Mesodermal cell (in vitro differentiated cells): Measurements from ENCODE around the gene MCF2L2.

Source experiments
- H3K27ac ChIP-seq: 2 replicates; pipeline ENCODE4 v1.7.0; 2013; ENCODE audit warnings: mild to moderate bottlenecking, low read depth, low read length, moderate library complexity; ENCODE audit not compliant: severe bottlenecking
- H3K36me3 ChIP-seq: 2 replicates; pipeline ENCODE4 v1.7.1; 2013; ENCODE audit warnings: mild to moderate bottlenecking, low read length, moderate library complexity; ENCODE audit not compliant: control insufficient read depth, insufficient read depth
- H3K4me1 ChIP-seq: one replicate; pipeline ENCODE4 v1.7.1; 2013; ENCODE audit warnings: mild to moderate bottlenecking, low read length; ENCODE audit not compliant: insufficient read depth, control insufficient read depth, poor library complexity, severe bottlenecking
- H3K4me3 ChIP-seq: 2 replicates; pipeline ENCODE4 v1.7.0; 2013; ENCODE audit warnings: low read length, control low read depth, mild to moderate bottlenecking; ENCODE audit not compliant: insufficient read depth, poor library complexity, severe bottlenecking; ENCODE audit errors: extremely low read depth
- H3K9me3 ChIP-seq: 2 replicates; pipeline ENCODE4 v1.7.1; 2013; ENCODE audit warnings: mild to moderate bottlenecking, low read length, moderate library complexity; ENCODE audit not compliant: control insufficient read depth
- WGBS, 2 experiments: methylation state at CpG; one replicate each; pipeline ENCODE4 v1.1.5; 2013; ENCODE audit warnings: missing lambda C conversion rate in 2 of 2; ENCODE audit not compliant: insufficient coverage in 2 of 2; 5-methylcytosine and 5-hydroxymethylcytosine counted together

The MCF2L2 gene

DNA sequence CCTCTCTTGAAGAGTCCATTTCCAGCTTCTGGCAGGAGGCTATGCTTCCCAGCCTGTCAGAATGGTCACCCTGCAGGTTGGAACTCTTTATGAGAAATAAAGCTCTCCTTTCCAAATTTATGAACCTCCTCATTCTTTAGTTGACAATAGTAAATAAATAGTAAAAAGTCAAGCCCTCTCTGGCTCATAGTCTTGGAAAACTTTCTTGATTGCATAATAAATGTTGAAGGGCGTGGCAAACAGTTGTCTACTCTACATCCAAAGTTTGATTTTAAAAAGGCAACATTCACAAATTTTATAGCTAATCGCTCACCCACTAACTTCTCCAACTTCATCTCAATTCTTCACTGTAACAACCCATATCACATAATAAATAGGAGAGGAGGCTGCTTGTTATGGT, 58.8 kb downstream of the MCF2L2 start:
- Histone ChIP-seq H3K4me1 (no peaks in the 10 kb centered on the region), H3K9me3 (no peaks in the 10 kb centered on the region), H3K36me3 (no peaks in the 10 kb centered on the region), H3K27ac (no peak overlapping the region), H3K4me3 (no peak overlapping the region)
- WGBS, 2 experiments: no CpG with 5 or more reads among the region's 2 CpGs

GRCh38 chr3:183369117-183369516, 59.3 kb downstream of the MCF2L2 start:
- Histone ChIP-seq H3K4me3 (no peak overlapping the region), H3K4me1 (no peaks in the 10 kb centered on the region), H3K27ac (no peak overlapping the region), H3K36me3 (no peaks in the 10 kb centered on the region), H3K9me3 (no peaks in the 10 kb centered on the region)
- 80 to 90% methylated on average over 1 to 4 of the region's 4 CpGs for WGBS, 2 experiments

DNA sequence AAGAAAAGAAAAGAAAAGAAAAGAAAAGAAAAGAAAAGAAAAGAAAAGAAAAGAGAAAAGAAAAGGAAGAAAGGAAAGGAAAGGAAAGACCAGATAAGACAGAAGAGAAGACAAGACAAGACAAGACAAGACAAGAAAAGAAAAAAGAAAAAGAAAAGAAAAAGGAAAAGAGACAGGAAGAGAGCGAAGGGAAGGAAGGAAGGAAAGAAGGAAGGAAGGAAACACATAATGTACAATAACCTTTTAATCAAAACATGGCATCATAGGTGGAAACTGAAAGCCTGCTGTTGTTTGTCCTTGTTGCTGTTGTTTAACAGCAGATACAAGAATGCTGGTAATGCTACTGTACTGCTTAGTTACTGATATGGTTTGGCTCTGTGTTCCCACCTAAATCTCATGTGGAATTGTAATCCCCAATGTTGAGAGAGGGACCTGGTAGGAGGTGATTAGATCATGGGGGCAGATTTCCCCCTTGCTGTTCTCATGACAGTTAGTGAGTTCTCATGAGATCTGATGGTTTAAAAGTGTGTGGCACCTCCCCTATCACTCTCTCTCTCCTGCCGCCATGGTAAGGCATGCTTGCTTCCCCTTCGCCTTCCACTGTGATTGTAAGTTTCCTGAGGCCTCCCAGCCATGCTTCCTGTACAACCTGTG, 67.3 kb downstream of the MCF2L2 start:
- Histone ChIP-seq H3K4me3 (no peak overlapping the region), H3K27ac (no peak overlapping the region), H3K4me1 (no peaks in the 10 kb centered on the region), H3K36me3 (peaks cover 3% of the 10 kb centered on the region), H3K9me3 (no peaks in the 10 kb centered on the region)
- WGBS, 2 experiments: 89% methylated on average over 3 of the region's 3 CpGs; no CpG with 5 or more reads in 1 of the 2 experiments

- Histone ChIP-seq H3K4me1 (no peaks in the 10 kb centered on the region), H3K36me3 (peaks cover 3% of the 10 kb centered on the region), H3K4me3 (no peak overlapping the region), H3K9me3 (no peaks in the 10 kb centered on the region), H3K27ac (no peak overlapping the region)
- WGBS, 2 experiments: 89 to 94% methylated on average over 2 of the region's 2 CpGs
Measured at GRCh38 chr3:183359036-183359435, 69.4 kb downstream of the MCF2L2 start.

DNA sequence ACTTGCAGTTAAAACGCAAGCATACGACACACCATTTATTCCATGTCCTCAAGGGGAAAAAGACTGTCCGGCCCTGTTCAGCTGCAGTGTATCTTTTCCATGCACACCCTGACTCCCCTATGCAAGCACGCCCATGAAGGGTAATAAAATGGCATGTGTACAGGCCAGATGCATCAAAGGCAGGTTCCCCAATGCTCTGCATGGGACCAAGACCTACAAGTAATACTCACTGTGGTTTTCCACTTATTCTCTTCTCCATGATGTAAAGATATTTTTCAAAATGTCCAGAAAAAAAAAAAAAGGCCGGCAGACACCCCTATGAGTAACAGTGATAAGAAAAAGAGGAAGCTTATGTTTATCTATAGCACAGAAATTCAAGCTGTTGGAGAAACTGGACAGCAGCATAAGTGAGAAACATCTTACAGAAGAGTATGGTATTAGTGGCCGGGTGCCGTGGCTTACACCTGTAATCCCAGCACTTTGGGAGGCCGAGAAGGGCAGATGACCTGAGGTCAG, 70.8 kb downstream of the MCF2L2 start:
- no peak overlapping the region for H3K27ac ChIP-seq
- H3K4me1 ChIP-seq: no peaks in the 10 kb centered on the region
- H3K36me3 ChIP-seq: peaks cover 3% of the 10 kb centered on the region
- H3K9me3 ChIP-seq: no peaks in the 10 kb centered on the region
- H3K4me3 ChIP-seq: no peak overlapping the region
- WGBS, 2 experiments: 92 to 96% methylated on average over 3 to 5 of the region's 8 CpGs

DNA sequence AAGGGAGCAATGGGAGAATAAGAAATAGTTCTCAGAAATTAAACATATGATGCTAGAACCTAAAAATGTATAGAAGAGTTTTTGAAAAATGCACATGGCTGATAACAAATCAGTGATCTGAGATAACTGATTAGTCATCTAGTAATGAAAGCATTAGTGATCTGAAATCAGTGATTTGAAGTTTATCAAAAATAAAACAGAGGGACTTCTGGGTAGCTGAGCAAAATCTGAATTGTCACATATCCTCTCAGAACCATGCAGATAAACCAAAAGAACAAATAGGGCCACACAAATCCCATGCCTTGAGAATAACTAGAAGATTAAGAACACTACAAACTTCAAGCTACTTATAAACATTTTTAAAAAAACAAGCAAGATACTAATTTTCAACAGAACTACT, 71.5 kb downstream of the MCF2L2 start:
- no peak overlapping the region for H3K27ac ChIP-seq
- no peaks in the 10 kb centered on the region for H3K9me3 ChIP-seq
- no peak overlapping the region for H3K4me3 ChIP-seq
- H3K36me3 ChIP-seq: peaks cover 3% of the 10 kb centered on the region
- no peaks in the 10 kb centered on the region for H3K4me1 ChIP-seq

DNA sequence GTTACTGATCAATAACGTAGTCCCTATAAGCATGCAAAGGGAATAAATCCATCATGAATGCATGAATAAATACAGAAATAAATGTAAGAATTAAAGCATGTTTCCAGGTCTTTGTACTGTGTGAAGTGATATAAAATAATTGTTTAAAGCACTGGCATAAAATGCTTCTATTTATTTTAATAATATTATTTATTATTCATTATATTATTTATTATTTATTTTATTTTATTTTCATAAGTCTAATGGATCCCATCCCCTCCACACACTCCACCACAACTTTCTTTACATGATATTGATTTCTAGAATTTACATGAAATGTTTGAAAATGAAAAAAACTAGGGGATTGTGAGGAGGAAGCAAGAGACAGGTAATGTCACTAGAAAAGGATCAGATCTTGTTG, 73.5 kb downstream of the MCF2L2 start:
- H3K4me1 ChIP-seq: no peaks in the 10 kb centered on the region
- H3K9me3 ChIP-seq: no peaks in the 10 kb centered on the region
- H3K36me3 ChIP-seq: peaks cover 3% of the 10 kb centered on the region

DNA sequence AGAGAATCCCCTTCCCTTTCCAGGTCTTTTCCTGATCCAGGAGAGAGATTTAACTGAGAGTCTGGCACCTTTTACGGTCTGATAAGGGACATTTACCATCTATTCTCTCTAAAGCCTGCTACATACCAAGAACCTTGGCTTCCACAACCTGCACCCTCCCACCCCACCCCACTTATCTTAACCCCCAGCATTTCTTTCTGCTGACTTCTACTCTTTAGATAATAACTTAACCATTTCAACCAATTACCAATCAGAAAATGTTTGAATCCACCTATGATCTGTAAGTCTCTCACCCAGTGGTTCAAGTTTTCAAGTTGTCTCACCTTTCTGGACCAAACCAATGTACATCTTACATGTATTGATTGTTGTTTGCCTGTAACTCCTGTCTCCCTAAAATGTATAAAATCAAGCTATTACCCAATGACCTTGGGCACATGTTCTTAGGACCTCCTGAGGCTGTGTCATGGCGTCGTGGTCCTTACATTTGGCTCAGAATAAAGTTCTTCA, 74.0 kb downstream of the MCF2L2 start:
- peaks cover 3% of the 10 kb centered on the region for H3K36me3 ChIP-seq
- WGBS, 2 experiments: 100% methylated on average over 1 to 2 of the region's 3 CpGs
- no peaks in the 10 kb centered on the region for H3K4me1 ChIP-seq
- no peak overlapping the region for H3K4me3 ChIP-seq
- H3K9me3 ChIP-seq: no peaks in the 10 kb centered on the region
- H3K27ac ChIP-seq: no peak overlapping the region

More for the DNA sequence above, 73.5 kb downstream of the MCF2L2 start:
- H3K27ac ChIP-seq: no peak overlapping the region
- WGBS, 2 experiments: no CpG with 5 or more reads among the region's 1 CpG
- no peak overlapping the region for H3K4me3 ChIP-seq

GRCh38 chr3:183353421-183353820, 75.0 kb downstream of the MCF2L2 start:
- Histone ChIP-seq H3K27ac (no peak overlapping the region), H3K9me3 (no peaks in the 10 kb centered on the region), H3K4me3 (no peak overlapping the region), H3K4me1 (no peaks in the 10 kb centered on the region), H3K36me3 (peaks cover 2% of the 10 kb centered on the region)
- 84 to 85% methylated on average over 4 to 6 of the region's 7 CpGs for WGBS, 2 experiments

DNA sequence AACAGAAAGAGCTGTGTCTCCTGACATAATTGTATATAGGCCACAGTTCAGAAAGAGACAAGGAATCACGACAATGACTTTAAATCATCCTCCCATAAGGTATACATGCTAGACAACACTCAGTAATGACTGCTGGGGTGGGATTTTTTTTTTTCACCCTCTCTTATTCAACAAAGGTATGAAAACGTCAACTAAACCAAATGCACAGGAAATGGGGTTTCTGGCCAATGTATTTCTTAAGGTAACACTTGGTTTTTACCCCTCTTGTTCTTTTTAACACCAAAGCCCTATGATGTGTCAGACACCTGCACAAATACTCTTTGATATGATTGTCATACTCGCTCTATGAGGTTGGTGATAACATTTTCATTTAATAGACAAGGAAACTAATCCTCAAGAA, 78.3 kb downstream of the MCF2L2 start:
- Histone ChIP-seq H3K9me3 (no peaks in the 10 kb centered on the region), H3K4me1 (no peaks in the 10 kb centered on the region), H3K36me3 (no peaks in the 10 kb centered on the region), H3K4me3 (no peak overlapping the region), H3K27ac (no peak overlapping the region)
- no CpG with 5 or more reads among the region's 3 CpGs for WGBS, 2 experiments

DNA sequence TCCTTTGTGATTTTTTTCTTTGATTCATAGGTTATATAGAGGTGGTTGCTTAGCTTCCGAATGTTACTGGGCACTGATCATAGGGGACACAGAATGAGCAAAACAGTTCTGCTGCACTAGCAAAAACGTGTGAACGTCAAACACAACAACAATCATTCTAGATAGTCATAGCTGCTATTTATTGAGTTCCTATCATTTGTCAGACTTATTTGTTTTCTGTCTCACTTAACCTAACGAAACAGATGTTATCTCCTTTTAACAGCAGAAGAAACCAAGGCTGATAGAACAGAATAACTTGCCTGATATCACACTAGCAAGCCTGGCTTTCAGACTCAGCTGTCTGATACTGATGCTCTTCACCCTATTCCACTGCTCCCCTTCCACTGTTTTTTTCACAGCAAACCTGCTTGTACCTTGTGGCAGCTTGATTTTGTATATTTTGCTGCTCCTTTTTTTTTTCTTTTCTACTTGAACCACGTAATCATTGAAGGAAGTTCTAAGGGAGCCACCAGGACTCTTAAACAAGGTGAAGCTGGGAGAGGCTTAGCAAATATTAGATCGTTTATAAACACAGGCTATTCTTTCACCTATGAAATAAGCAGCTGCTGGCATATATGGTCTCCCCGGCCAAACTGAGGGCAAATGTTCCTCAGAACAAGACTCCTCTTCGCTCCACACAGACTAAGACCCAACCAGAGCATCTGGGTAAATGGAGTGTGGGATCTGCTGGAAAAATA, 78.8 kb downstream of the MCF2L2 start:
- Histone ChIP-seq H3K9me3 (no peaks in the 10 kb centered on the region), H3K27ac (no peak overlapping the region), H3K36me3 (no peaks in the 10 kb centered on the region), H3K4me3 (no peak overlapping the region), H3K4me1 (no peaks in the 10 kb centered on the region)
- 76 to 92% methylated on average over 5 to 6 of the region's 8 CpGs for WGBS, 2 experiments
